ENCODE data around the gene KRT74.

DNA sequence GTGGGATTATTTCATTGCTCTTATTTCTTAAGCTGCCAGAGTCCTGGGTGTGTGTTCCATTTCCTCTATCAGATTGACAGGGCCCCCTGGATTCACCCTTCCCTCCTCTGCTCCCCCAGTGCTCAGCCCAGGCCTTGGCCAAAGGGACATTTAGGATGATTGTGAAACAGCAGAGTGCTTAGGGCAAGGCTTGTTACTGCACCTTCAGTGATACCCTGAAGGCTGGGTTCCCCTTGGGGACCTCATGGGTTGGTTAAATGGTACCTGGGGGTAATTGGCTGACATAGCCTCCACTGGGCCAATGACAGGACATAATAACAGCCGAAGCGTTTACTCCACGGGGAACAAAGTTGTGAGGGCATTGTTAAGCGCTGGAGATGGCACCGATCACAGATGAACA, 28.9 kb upstream of the KRT74 start:
- TF ChIP-seq REST (IDR thresholded peaks at IDR 0.05; ENCODE audit: low read depth) (no peak), CEBPB (IDR thresholded peaks at IDR 0.05) (no peak), RAD21 (IDR thresholded peaks at IDR 0.05; ENCODE audit: low read depth) (no peak), YY1 (IDR thresholded peaks at IDR 0.05; ENCODE audit: low read depth) (no peak), MAX (IDR thresholded peaks at IDR 0.05) (no peak), FOXM1 (IDR thresholded peaks at IDR 0.05; ENCODE audit: borderline replicate concordance, low read depth) (no peak), EP300 (IDR thresholded peaks at IDR 0.05; ENCODE audit: borderline replicate concordance) (no peak), CREB1 (IDR thresholded peaks at IDR 0.05; ENCODE audit: low read depth) (no peak), TAF1 (IDR thresholded peaks at IDR 0.05; ENCODE audit: low read depth) (no peak), TEAD4 (IDR thresholded peaks at IDR 0.05) (no peak)
